GM12878 (cell line): ENCODE data around the gene LMF1.

Source experiments
- CTCF ChIP-seq, 3 experiments: IDR thresholded peaks in 2 of 3; conservative IDR thresholded peaks in 1 of 3; 2 replicates each; pipeline ENCODE4 v1.5.1; 2011; ENCODE audit warnings: low read depth in 3 of 3, low read length in 3 of 3, mild to moderate bottlenecking in 3 of 3, control low read depth in 2 of 3, moderate library complexity in 2 of 3, inconsistent platforms in 1 of 3, mixed read lengths in 1 of 3; ENCODE audit not compliant: control insufficient read depth in 2 of 3, insufficient read depth in 1 of 3; ENCODE audit errors: extremely low read depth in 1 of 3
- NRF1 ChIP-seq: conservative IDR thresholded peaks from 2 replicates; pipeline ENCODE4 v1.6.1; 2011; ENCODE audit warnings: mild to moderate bottlenecking, low read depth, low read length, improper control_type of control experiment

GRCh38 chr16:922051-922450 lies 48.7 kb downstream of the LMF1 start:
- TF ChIP-seq CTCF (IDR thresholded peaks at IDR 0.05 in 2 of 3, conservative IDR thresholded peaks at IDR 0.05 in 1 of 3; ENCODE audit: control insufficient read depth in 2 of 3, extremely low read depth in 1 of 3, insufficient read depth in 1 of 3, low read depth in 3 of 3, low read length in 3 of 3) (no peak), NRF1 (no peak)
